ENCODE data around the gene CDON.
"Not testable (repeated sequence)": the region's sequence is repeated elsewhere in the genome, so short reads cannot be mapped to it uniquely, and the experiment has no call there.

The CDON gene

DNA sequence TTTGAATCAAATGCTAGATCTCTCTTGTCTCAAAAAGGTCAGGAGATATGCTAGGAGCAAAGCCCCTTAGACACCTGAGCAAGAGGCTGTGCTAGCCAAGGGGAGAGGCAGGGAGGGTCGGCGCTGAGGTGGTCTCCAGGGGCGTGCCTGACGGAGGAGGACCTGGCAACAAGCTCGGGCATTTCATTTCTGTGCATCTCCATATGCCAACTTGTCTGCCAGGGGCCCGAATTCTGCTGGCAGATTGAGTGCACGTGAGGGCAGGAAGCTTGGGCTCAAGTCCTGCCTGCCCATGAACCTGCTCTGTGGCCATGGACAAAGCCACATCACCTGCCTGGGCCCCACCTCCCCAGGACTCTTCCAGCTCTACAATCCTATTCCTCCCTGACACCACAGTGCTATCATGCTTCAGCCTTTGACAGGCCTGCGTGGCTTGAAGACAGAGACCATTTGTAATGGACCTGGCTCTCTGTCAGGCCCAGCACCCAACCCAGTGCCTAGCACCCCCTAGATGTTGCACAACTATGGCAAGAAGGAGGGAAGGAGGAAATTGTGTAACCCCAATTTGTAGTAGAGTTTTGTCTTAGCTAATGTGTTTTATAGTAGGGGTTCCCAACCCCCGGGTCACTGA lies 133.1 kb downstream of the CDON start:
- DNase-seq (ENCODE audit: low read depth in 2 of 2, low spot score in 1 of 2) = no peak

DNA sequence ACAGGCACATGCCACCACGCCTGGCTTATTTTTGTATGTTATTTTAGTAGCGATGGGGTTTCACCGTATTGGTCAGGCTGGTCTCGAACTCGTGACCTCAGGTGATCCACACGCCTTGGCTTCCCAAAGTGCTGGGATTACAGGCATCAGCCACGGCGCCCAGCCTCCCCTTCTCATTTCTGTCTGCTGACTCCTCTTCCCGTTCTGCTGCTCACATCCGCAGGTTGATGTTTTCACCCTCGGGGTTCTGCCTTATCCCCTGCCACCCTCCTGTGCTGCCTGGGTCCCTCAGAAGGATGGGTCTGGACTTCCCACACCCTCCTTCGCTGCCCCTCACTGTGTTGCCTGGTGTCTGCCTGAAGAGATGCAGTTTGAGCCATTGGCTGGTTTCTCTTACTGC lies 136.0 kb downstream of the CDON start:
- DNase-seq (ENCODE audit: low read depth in 2 of 2, low spot score in 1 of 2) = no peak

DNA sequence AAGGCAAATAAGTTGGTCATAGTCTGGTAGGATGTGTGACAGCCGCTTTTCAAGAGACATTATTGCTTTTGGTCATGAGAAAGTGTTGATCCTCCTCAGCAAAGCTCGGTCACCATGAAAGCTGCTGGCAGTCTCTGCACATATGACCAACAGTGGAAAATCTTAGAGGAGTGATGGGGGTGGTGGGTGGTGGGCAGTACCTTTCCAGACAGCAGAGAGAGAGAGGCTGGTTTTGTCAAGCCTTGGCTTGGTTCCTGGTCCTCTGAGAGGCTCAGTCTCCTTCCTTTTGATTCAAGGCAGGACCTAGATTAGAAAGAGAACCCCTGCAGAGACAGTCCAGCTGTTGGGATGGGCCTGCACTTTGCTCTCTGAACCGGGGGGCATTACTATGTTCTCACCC lies 136.9 kb downstream of the CDON start:
- DNase-seq (ENCODE audit: low read depth in 2 of 2, low spot score in 1 of 2) = no peak

DNA sequence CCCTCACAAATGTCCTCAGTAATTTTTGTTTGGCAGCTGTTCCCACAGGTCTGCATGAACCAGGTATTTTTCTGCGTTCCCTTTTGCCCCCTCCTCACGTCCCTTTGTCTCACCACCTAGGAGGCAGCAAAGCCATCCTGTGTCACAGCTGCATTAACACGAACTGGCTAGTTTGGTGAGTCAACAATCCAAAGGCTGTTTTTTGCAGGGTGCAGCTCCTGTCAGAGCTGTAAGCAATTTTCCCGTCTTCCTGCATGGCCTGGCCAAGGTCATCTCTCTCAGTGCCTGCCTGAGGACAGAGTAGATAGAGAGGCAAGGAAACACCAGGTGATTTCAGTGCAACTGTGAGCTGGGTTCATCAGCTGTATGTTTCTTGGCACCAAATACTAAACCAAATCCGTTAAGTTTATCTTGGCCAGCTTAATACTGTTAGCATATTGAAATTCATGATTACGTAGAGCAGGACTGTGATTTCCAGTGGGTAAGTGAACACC lies 137.4 kb downstream of the CDON start:
- DNase-seq (ENCODE audit: low read depth in 2 of 2, low spot score in 1 of 2) = no peak

DNA sequence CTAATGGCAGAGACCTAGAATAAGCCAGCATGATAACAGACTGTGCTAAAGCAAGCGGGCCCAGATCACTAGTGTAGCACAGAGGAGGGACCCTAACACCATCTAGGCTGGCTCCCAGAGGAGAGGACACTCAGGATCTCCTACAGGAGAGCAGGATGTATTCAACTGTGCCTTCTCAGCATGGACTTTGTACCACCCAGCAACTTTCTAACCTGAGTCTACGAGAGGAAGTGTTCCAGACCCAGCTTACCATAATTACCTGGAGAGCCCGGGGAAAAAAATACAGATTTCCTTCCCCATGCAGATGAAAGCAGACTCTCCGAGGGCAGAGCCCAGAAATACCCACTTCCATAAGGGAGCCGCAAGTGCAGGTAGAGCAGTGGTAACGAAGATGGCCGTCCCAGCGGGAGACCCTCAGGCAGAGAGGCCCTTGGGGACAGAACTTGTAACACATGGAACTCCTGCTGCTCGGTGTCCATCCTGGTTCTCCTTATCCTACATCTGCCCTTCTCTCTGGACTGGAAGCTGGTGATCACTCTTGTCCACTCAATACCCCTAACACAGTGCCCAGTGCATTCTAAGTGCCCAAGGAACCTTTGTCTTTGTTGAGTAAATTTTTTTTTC lies 138.2 kb downstream of the CDON start:
- DNase-seq (ENCODE audit: low read depth in 2 of 2, low spot score in 1 of 2) = no peak

DNA sequence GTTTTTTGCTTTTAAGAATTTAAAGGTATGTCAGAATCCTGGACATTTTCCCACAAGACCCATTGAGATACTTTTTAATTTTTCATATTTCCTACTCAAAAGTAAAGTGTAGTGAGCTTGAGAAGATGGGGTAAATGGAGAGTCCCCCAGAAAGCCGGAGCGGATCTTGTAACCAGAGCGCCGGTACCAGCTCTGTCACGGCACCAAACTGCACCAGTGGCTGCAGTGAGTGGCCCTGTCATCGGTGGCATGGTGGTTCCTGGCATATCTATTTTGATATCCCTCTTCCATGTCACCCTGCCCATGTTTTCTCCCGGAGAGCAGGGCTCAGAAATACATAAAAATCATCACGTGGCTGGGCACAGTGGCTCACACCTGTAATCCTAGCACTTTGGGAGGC lies 139.0 kb downstream of the CDON start:
- DNase-seq (ENCODE audit: low read depth in 2 of 2, low spot score in 1 of 2) = no peak

DNA sequence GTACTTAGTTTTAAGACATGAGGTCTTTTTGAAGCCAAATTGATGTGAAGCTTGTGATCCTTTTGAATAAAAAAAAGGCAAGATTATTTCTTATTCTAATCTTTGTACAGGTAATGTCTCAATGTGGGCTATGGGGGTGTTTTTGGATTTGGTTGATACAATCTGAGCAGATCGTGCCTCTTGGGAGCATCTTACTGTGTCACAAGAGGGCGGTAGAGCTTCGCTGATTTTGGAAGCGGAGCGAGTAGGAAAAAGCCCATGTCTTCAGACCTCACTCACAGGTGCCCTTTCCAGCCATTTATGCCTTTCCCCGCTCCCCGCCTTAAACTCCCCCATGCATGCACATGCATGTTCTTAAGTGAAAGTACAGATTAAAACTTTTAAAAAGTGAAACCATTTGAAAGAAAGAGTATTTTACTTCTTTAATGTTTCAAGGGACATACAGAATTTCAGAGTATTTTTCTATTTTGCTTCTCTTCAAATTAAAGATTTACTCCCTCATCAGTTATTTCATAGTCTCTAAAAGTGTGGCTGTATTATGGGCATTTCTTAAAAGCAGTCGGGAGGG lies 139.6 kb downstream of the CDON start:
- peak in 1 of 2 donors; percentile 17 for DNase-seq (ENCODE audit: low read depth in 2 of 2, low spot score in 1 of 2)

DNA sequence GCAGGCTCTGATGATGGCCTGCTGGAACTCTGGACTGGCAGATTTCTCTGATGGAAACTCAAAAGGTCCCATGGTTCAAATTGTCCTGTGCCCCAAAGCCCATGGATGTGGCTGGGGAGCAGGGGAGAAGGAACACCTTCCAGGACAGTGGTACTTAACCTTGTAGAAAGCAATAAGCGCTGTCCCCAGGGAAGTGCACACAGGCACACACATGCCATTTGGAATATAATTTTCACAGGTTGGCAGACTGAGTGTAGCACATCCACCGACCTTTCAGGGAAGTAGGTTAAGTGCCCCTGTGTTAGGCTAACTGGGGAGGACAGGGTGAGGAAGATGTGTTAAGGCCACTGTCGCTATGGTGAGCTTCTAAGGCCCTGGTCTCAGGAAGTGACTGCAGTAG lies 140.5 kb downstream of the CDON start:
- DNase-seq (ENCODE audit: low read depth in 2 of 2, low spot score in 1 of 2) = no peak

DNA sequence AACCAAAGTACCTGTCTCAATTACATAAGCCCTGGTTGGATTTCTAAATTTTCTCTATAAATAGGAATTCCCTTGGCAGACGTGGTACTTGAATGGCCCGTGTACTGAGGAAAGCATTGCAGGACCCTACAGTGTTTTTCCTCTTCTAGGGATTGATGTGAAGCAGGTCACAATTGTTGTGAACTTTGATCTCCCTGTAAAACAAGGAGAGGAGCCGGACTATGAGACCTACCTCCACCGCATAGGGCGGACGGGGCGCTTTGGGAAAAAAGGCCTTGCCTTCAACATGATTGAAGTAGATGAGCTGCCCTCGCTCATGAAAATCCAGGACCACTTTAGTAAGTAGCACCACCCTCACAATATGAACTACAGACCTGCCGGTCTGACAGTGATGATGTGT lies 141.6 kb downstream of the CDON start:
- no peak for DNase-seq (ENCODE audit: low read depth in 2 of 2, low spot score in 1 of 2)

DNA sequence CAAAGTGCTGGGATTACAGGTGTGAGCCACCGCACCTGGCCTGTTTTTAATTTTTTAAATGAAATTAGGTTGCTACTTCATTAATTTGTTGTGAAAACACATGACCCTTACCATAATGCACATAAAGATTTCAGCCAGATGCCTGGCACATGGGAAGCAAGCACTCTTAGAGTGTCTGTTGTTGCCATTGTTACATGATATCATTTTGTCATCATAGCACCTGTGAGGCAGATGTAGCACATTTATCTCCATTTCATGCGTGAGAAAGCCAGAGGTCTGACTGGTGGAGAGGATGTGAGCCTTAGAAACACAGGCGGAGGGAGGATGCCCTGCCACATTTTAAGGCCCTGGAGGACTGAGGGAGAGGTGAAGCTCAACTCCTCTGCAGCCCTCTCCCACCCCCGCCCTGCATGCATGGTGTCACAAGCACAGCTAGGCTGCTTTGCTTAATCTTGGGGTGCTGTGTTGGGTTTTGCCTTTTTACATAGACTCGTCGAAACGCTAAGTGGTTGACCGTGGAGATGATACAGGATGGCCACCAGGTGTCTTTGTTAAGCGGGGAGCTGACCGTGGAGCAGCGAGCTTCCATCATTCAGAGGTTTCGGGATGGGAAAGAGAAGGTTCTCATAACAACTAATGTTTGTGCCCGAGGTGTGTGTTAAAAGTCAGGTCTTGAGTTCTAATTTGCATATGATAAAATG lies 144.4 kb downstream of the CDON start:
- DNase-seq (ENCODE audit: low read depth in 2 of 2, low spot score in 1 of 2) = no peak

DNA sequence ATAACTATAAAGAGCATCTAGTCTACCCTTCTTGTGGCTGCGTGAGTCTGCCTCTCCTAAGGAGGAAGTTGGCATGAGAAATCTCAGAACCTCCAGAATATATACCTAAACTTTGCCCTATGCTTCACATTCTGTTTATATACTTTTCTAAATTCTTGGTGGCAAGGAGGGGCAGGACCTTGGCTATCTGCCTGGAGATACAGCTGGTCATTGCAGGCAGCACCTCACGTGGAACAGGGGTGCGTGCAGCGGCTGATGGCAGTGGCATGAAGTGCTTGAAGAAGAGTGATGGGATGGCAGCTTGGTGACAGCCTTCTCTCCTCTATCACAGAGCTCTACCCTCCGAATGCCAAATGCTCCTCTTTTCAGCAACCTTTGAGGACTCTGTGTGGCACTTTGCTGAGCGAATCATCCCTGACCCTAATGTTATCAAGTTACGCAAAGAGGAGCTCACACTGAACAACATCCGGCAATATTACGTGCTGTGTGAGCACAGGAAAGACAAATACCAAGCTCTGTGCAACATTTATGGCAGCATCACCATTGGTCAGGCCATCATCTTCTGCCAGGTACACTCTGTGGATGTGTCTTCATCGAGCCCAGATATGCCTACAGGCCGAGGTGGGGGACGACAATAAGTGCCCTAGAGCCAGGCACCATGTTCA lies 145.9 kb downstream of the CDON start:
- DNase-seq (ENCODE audit: low read depth in 2 of 2, low spot score in 1 of 2) = no peak

DNA sequence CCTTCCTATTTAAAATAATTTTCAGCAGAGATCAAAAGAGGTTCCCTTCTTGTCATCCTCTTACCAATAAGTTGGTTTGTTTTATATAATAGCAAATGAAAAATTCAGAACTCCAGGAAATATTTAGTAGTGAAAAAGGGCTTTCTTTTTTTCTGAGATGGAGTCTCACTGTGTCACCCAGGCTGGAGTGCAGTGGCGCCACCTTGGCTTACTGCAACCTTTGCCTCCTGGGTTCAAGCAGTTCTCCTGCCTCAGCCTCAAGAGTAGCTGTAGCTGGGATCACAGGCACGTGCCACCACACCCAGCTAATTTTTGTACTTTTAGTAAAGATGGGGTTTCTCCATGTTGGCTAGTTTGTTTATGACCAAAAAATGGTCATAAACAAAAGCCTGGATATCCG lies 148.1 kb downstream of the CDON start:
- not testable (repeated sequence) for DNase-seq (ENCODE audit: low read depth in 2 of 2, low spot score in 1 of 2)

DNA sequence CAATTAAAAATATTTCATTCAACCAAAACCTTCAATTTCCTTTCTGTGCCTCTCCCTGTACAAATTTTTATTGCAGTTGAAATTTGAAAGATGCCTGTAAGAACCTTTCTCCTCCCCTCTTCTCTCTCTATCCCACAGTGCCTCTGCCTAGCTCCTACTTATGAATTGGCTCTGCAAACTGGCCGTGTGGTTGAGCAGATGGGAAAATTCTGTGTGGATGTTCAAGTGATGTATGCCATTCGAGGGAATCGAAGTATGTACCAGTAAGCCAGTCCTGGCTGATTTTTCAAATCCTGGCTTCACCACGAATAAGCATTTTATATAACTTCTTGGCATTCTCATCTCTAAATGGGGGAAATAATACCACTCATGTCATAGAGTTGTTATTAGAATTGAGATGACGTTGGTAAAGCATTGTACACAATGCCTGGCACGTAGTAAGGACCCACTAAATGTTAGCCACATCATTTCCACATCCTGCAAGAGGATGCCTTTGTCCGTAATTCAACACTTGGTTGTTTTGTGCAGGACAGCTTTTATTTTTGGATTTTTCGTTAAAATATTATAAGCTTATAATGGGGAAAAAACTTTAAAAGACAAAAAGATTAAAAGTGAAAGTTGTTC lies 152.3 kb downstream of the CDON start:
- no peak for DNase-seq (ENCODE audit: low read depth in 2 of 2, low spot score in 1 of 2)
